Body of pancreas (tissue), 4 donors: ENCODE measurements around the gene PGAM2.

Experiments used
- CTCF ChIP-seq, 7 experiments: fragments of 450-650 bp in 4 of 7; fragments of 200-600 bp in 3 of 7; sonication (generic) in 3 of 7; IDR thresholded peaks; one replicate each; pipeline ENCODE4 v1.5.1; 2016 to 2019; ENCODE audit warnings: antibody characterized with exemption in 7 of 7
- POLR2A ChIP-seq, 3 donors: fragments of 450-650 bp; IDR thresholded peaks; one replicate each; pipeline ENCODE4 v1.6.1; 2016; ENCODE audit warnings: antibody characterized with exemption in 3 of 3, mild to moderate bottlenecking in 2 of 3

GRCh38 chr7:44081266-44081748, 15.9 kb upstream of the PGAM2 start:
- TF ChIP-seq CTCF (IDR thresholded peaks at IDR 0.05) = no peak
- TF ChIP-seq POLR2A (IDR thresholded peaks at IDR 0.05) = no peak
